HepG2 (cell line): ENCODE data around the gene FBXW2. TPM values are rescaled to one million over a fixed set of nuclear protein-coding genes. Genes with fewer than 3 reads are reported as not detected.
A peak's percentile ranks its signal among the peaks of the same experiment; 100 is the strongest.

Experiments used
- AHR ChIP-seq: IDR thresholded peaks from 2 replicates; pipeline ENCODE4 v1.6.1; 2018; ENCODE audit warnings: missing genetic modification reagents, missing compliant biosample characterization
- CC2D1A ChIP-seq: sonication (generic); formaldehyde crosslinking; IDR thresholded peaks from 2 replicates; pipeline ENCODE4 v1.8.1; 2023; ENCODE audit warnings: mild to moderate bottlenecking, missing genetic modification reagents
- HCFC1 ChIP-seq: fragments of 150-350 bp; IDR thresholded peaks from 2 replicates; pipeline ENCODE4 v1.6.1; 2014; ENCODE audit warnings: low read depth, low read length
- KDM5A ChIP-seq: fragments of 200-600 bp; sonication (generic); IDR thresholded peaks from 2 replicates; pipeline ENCODE4 v1.7.0; 2018; ENCODE audit warnings: antibody characterized with exemption, mild to moderate bottlenecking, low read length, borderline replicate concordance
- MZF1 ChIP-seq: sonication (generic); formaldehyde crosslinking; IDR thresholded peaks from 2 replicates; pipeline ENCODE4 v1.8.1; 2023; ENCODE audit warnings: mild to moderate bottlenecking, missing genetic modification reagents, borderline replicate concordance
- SALL2 ChIP-seq: sonication (generic); formaldehyde crosslinking; IDR thresholded peaks from 2 replicates; pipeline ENCODE4 v1.8.1; 2023; ENCODE audit warnings: mild to moderate bottlenecking, missing genetic modification reagents, inconsistent platforms
- SRSF4 ChIP-seq: fragments of 200-400 bp; formaldehyde crosslinking; IDR thresholded peaks from one replicate; pipeline ENCODE4 v1.6.1; 2018; ENCODE audit warnings: mild to moderate bottlenecking, low read depth, low read length, moderate library complexity; ENCODE audit not compliant: poor library complexity, severe bottlenecking
- SSRP1 ChIP-seq: IDR thresholded peaks from 2 replicates; pipeline ENCODE4 v1.6.1; 2016; ENCODE audit warnings: control low read depth
- ZNF333 ChIP-seq: sonication (generic); formaldehyde crosslinking; IDR thresholded peaks from 2 replicates; pipeline ENCODE4 v1.4.0; 2020; ENCODE audit warnings: mild to moderate bottlenecking, missing genetic modification reagents, borderline replicate concordance
- ZNF547 ChIP-seq: sonication (generic); formaldehyde crosslinking; IDR thresholded peaks from 2 replicates; pipeline ENCODE4 v1.5.1; 2020; ENCODE audit warnings: mild to moderate bottlenecking, missing genetic modification reagents
- ZNF550 ChIP-seq: sonication (generic); formaldehyde crosslinking; IDR thresholded peaks from 2 replicates; pipeline ENCODE4 v1.4.0; 2020; ENCODE audit warnings: mild to moderate bottlenecking, missing genetic modification reagents, borderline replicate concordance
- ZNF605 ChIP-seq: sonication (generic); formaldehyde crosslinking; IDR thresholded peaks from 2 replicates; pipeline ENCODE4 v1.8.0; 2022; ENCODE audit warnings: mild to moderate bottlenecking, missing genetic modification reagents
- polyA plus RNA-seq, 8 experiments: library from polyadenylated mRNA; depleted of rRNA in 3 of 8; stranded (reverse) in 7 of 8; unstranded in 1 of 8; fragments of >200 nt; fragmentation: Illumina TruSeq in 4 of 8; extraction: Trizol in 4 of 8; gene quantifications; 2 replicates each; pipeline versions ENCODE4 v1.2.1 to v1.2.3, GENCODE V29; 2011 to 2016; ENCODE audit warnings: low read depth in 4 of 8, missing spikeins in 1 of 8, mixed read lengths in 1 of 8; ENCODE audit not compliant: insufficient read depth in 1 of 8
- total RNA-seq, 5 experiments: library from RNA; depleted of rRNA; stranded (reverse); fragments of >200 nt; fragmentation: Illumina TruSeq; extraction: Trizol; gene quantifications; 2 replicates each; pipeline ENCODE4 v1.2.3, GENCODE V29; 2016; ENCODE audit warnings: low read depth in 1 of 5
- TF ChIP-seq, protein P1 (sequence below): sonication (generic); formaldehyde crosslinking; IDR thresholded peaks from 2 replicates; pipeline ENCODE4 v1.4.0; 2020; ENCODE audit warnings: missing genetic modification reagents, borderline replicate concordance
- TF ChIP-seq, protein P2 (sequence below): sonication (generic); formaldehyde crosslinking; IDR thresholded peaks from 2 replicates; pipeline ENCODE4 v1.9.0; 2021; ENCODE audit warnings: missing genetic modification reagents, borderline replicate concordance
- TF ChIP-seq, protein P3 (sequence below): sonication (generic); formaldehyde crosslinking; IDR thresholded peaks from 2 replicates; pipeline ENCODE4 v1.5.0; 2020; ENCODE audit warnings: missing genetic modification reagents
- TF ChIP-seq, protein P4 (sequence below): sonication (generic); formaldehyde crosslinking; IDR thresholded peaks from 2 replicates; pipeline ENCODE4 v1.9.0; 2021; ENCODE audit warnings: missing genetic modification reagents, mild to moderate bottlenecking, borderline replicate concordance
- TF ChIP-seq, protein P5 (sequence below): sonication (generic); formaldehyde crosslinking; IDR thresholded peaks from 2 replicates; pipeline ENCODE4 v1.8.1; 2023; ENCODE audit warnings: missing genetic modification reagents, mild to moderate bottlenecking, borderline replicate concordance
- TF ChIP-seq, protein P6 (sequence below): sonication (generic); formaldehyde crosslinking; IDR thresholded peaks from 2 replicates; pipeline ENCODE4 v1.5.1; 2020; ENCODE audit warnings: missing genetic modification reagents, mild to moderate bottlenecking, borderline replicate concordance

The FBXW2 gene
- total and polyA plus RNA-seq, 2 of the 13 experiments (the other 11 are each of a cell fraction or from before 2014, with no cell fraction given), result 35.4 to 43.1 TPM

DNA sequence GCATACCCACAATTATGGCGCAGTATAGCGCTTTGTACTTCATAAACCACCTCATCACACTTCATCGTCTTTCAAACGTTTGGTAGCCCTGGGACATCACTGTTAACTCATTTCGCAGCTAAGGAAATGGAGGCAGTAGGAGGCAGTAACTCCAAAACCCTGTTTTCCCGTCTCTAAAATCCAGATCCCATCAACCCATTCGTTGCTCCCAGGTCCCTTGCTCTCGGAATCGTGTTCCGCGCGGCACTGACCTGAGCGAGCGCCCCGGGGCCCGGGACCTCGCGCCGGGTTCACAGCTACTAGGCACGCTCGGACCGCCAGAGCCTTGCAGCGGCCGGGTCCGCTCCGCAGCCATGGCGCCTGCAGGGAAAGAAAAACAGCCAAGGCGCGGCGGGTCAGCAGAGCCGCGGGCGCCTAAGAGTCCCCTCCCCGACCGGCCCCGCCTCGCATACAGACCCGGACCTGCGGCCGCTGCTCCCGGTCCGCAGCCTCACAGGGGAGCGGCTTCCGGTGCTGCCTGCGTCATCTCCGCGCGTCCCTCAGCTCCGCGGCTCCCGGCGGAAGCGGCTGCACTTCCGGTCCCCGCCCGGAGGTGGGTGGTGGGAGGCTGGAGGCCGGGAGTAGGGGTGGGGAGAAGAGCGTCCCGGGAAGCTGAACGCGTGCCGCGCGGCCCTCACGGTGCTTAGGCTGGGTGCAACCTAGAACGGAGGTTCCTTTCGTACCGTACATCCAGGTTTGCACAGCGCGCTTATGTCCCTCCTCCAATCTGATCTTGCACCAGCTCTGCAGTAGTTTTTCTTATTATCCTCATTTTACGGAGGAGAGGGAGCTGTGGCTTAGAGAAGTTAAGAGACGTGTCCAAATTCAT, at the start of gene FBXW2 (continued):
- TF ChIP-seq, protein P1, sequence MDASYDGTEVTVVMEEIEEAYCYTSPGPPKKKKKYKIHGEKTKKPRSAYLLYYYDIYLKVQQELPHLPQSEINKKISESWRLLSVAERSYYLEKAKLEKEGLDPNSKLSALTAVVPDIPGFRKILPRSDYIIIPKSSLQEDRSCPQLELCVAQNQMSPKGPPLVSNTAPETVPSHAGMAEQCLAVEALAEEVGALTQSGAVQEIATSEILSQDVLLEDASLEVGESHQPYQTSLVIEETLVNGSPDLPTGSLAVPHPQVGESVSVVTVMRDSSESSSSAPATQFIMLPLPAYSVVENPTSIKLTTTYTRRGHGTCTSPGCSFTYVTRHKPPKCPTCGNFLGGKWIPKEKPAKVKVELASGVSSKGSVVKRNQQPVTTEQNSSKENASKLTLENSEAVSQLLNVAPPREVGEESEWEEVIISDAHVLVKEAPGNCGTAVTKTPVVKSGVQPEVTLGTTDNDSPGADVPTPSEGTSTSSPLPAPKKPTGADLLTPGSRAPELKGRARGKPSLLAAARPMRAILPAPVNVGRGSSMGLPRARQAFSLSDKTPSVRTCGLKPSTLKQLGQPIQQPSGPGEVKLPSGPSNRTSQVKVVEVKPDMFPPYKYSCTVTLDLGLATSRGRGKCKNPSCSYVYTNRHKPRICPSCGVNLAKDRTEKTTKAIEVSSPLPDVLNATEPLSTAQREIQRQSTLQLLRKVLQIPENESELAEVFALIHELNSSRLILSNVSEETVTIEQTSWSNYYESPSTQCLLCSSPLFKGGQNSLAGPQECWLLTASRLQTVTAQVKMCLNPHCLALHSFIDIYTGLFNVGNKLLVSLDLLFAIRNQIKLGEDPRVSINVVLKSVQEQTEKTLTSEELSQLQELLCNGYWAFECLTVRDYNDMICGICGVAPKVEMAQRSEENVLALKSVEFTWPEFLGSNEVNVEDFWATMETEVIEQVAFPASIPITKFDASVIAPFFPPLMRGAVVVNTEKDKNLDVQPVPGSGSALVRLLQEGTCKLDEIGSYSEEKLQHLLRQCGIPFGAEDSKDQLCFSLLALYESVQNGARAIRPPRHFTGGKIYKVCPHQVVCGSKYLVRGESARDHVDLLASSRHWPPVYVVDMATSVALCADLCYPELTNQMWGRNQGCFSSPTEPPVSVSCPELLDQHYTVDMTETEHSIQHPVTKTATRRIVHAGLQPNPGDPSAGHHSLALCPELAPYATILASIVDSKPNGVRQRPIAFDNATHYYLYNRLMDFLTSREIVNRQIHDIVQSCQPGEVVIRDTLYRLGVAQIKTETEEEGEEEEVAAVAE (CRISPR knock-in tag), result peak; percentile 86; the same call in 1 of the 2 replicates
- TF ChIP-seq, protein P2, sequence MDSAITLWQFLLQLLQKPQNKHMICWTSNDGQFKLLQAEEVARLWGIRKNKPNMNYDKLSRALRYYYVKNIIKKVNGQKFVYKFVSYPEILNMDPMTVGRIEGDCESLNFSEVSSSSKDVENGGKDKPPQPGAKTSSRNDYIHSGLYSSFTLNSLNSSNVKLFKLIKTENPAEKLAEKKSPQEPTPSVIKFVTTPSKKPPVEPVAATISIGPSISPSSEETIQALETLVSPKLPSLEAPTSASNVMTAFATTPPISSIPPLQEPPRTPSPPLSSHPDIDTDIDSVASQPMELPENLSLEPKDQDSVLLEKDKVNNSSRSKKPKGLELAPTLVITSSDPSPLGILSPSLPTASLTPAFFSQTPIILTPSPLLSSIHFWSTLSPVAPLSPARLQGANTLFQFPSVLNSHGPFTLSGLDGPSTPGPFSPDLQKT, result peak; percentile 92; the same call in 1 of the 2 replicates
- TF ChIP-seq, protein P3, sequence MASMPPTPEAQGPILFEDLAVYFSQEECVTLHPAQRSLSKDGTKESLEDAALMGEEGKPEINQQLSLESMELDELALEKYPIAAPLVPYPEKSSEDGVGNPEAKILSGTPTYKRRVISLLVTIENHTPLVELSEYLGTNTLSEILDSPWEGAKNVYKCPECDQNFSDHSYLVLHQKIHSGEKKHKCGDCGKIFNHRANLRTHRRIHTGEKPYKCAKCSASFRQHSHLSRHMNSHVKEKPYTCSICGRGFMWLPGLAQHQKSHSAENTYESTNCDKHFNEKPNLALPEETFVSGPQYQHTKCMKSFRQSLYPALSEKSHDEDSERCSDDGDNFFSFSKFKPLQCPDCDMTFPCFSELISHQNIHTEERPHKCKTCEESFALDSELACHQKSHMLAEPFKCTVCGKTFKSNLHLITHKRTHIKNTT (CRISPR knock-in tag), result no peak
- TF ChIP-seq ZNF550 (CRISPR knock-in tag) (no peak), SSRP1 (CRISPR knock-in tag) (no peak), SRSF4 (no peak), CC2D1A (CRISPR knock-in tag) (no peak), MZF1 (CRISPR knock-in tag) (no peak), ZNF333 (CRISPR knock-in tag) (peak; percentile 70; the same call in 1 of the 2 replicates), AHR (CRISPR knock-in tag) (peak; percentile 97), HCFC1 (peak; percentile 75), KDM5A (peak; percentile 92), SALL2 (CRISPR knock-in tag) (peak; percentile 57), ZNF547 (CRISPR knock-in tag) (peak; percentile 83), ZNF605 (CRISPR knock-in tag) (0 out of 2 replicates have a peak, but pooled peaks have one; percentile 16)
- TF ChIP-seq, protein P4, sequence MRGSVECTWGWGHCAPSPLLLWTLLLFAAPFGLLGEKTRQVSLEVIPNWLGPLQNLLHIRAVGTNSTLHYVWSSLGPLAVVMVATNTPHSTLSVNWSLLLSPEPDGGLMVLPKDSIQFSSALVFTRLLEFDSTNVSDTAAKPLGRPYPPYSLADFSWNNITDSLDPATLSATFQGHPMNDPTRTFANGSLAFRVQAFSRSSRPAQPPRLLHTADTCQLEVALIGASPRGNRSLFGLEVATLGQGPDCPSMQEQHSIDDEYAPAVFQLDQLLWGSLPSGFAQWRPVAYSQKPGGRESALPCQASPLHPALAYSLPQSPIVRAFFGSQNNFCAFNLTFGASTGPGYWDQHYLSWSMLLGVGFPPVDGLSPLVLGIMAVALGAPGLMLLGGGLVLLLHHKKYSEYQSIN (CRISPR knock-in tag), result no peak
- TF ChIP-seq, protein P5, sequence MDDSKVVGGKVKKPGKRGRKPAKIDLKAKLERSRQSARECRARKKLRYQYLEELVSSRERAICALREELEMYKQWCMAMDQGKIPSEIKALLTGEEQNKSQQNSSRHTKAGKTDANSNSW (CRISPR knock-in tag), result peak; percentile 90; the same call in 1 of the 2 replicates
- TF ChIP-seq, protein P6, sequence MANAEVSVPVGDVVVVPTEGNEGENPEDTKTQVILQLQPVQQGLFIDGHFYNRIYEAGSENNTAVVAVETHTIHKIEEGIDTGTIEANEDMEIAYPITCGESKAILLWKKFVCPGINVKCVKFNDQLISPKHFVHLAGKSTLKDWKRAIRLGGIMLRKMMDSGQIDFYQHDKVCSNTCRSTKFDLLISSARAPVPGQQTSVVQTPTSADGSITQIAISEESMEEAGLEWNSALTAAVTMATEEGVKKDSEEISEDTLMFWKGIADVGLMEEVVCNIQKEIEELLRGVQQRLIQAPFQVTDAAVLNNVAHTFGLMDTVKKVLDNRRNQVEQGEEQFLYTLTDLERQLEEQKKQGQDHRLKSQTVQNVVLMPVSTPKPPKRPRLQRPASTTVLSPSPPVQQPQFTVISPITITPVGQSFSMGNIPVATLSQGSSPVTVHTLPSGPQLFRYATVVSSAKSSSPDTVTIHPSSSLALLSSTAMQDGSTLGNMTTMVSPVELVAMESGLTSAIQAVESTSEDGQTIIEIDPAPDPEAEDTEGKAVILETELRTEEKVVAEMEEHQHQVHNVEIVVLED (CRISPR knock-in tag), result peak; percentile 83; the same call in 1 of the 2 replicates
